H1 (cell line): ENCODE measurements around the gene DAPK2. TPM values are rescaled to one million over a fixed set of nuclear protein-coding genes. Genes with fewer than 3 reads are reported as not detected.

ENCODE experiments used
- CTCF ChIA-PET: fragments of 300-600 bp; sonication (Branson Sonifier 250); formaldehyde crosslinking; loops from one replicate; lab custom pipeline; 2021; ENCODE audit not compliant: partially characterized antibody; lab: Charles Lee
- POLR2A ChIA-PET: fragments of 300-600 bp; sonication (Branson Sonifier 250); formaldehyde crosslinking; loops from one replicate; lab custom pipeline; 2021; ENCODE audit warnings: inconsistent platforms; ENCODE audit not compliant: partially characterized antibody; lab: Charles Lee
- DNase-seq, 2 experiments: peaks; one replicate each; pipeline versions ENCODE4 v3.0.0 to v3.0.0-alpha.2; 2010 to 2022; ENCODE audit warnings: low spot score in 2 of 2, low read depth in 1 of 2, mixed read lengths in 1 of 2
- FAIRE-seq: peaks from 2 replicates; lab custom pipeline; 2011; peaks lifted over from hg19 to GRCh38; lab: Jason Lieb, UNC
- H2AFZ ChIP-seq: 2 replicates; pipeline ENCODE4 v1.8.1; 2012; ENCODE audit warnings: low read length, inconsistent platforms
- H2AK5ac ChIP-seq: 2 replicates; pipeline ENCODE4 v1.6.1; 2013; ENCODE audit warnings: low read depth, low read length
- H2BK120ac ChIP-seq: replicated peaks from 2 replicates; pipeline ENCODE3; 2013; ENCODE audit warnings: low read depth, low read length, inconsistent platforms
- H2BK12ac ChIP-seq: 2 replicates; pipeline ENCODE4 v1.6.1; 2013; ENCODE audit warnings: low read depth, low read length
- H2BK15ac ChIP-seq: 2 replicates; pipeline ENCODE4 v1.6.1; 2013; ENCODE audit warnings: low read length
- H2BK20ac ChIP-seq: 2 replicates; pipeline ENCODE4 v1.6.1; 2013; ENCODE audit warnings: low read length
- H2BK5ac ChIP-seq: 2 replicates; pipeline ENCODE4 v1.6.1; 2013; ENCODE audit warnings: low read depth, low read length
- H3K14ac ChIP-seq: 2 replicates; pipeline ENCODE4 v1.6.1; 2013; ENCODE audit warnings: inconsistent platforms; ENCODE audit not compliant: insufficient read length
- H3K18ac ChIP-seq: 2 replicates; pipeline ENCODE4 v1.6.1; 2013; ENCODE audit warnings: low read length; ENCODE audit errors: extremely low read depth
- H3K23ac ChIP-seq: 2 replicates; pipeline ENCODE4 v1.6.1; 2013; ENCODE audit warnings: inconsistent platforms; ENCODE audit not compliant: insufficient read length
- H3K23me2 ChIP-seq: 2 replicates; pipeline ENCODE4 v1.6.1; 2013; ENCODE audit warnings: low read depth, low read length
- H3K27ac ChIP-seq: 2 replicates; pipeline ENCODE4 v1.6.1; 2011; ENCODE audit warnings: low read depth, low read length, inconsistent platforms
- H3K27me3 ChIP-seq, 4 experiments: replicated peaks in 1 of 4; 1 replicate in 1 of 4; 2 replicates in 3 of 4; pipeline versions ENCODE4 v1.6.1 to v1.8.1; 2011 to 2013; ENCODE audit warnings: low read length in 3 of 4, mild to moderate bottlenecking in 3 of 4, inconsistent platforms in 2 of 4, mixed read lengths in 2 of 4, moderate library complexity in 1 of 4; ENCODE audit not compliant: control insufficient read depth in 3 of 4, insufficient read depth in 3 of 4; ENCODE audit errors: extremely low read depth in 1 of 4
- H3K36me3 ChIP-seq, 4 experiments: 2 replicates each; pipeline versions ENCODE4 v1.6.1 to v1.8.1; 2011 to 2013; ENCODE audit warnings: mild to moderate bottlenecking in 4 of 4, low read length in 3 of 4, moderate library complexity in 2 of 4, control low read depth in 1 of 4, inconsistent platforms in 1 of 4; ENCODE audit not compliant: insufficient read depth in 4 of 4, control insufficient read depth in 2 of 4
- H3K4ac ChIP-seq: replicated peaks from 2 replicates; pipeline ENCODE3; 2013; ENCODE audit warnings: low read length, low read depth, mixed read lengths, inconsistent platforms; ENCODE audit not compliant: insufficient read length
- H3K4me1 ChIP-seq, 4 experiments: replicated peaks in 1 of 4; 1 replicate in 1 of 4; 2 replicates in 3 of 4; pipeline versions ENCODE4 v1.6.1 to v1.8.1; 2011 to 2013; ENCODE audit warnings: low read length in 3 of 4, inconsistent platforms in 2 of 4, mixed read lengths in 1 of 4; ENCODE audit not compliant: insufficient read depth in 4 of 4, control insufficient read depth in 3 of 4
- H3K4me2 ChIP-seq, 2 experiments: 2 replicates each; pipeline versions ENCODE4 v1.6.1 to v1.8.1; 2011 to 2013; ENCODE audit warnings: low read depth in 2 of 2, low read length in 2 of 2, control low read depth in 1 of 2, inconsistent platforms in 1 of 2, mild to moderate bottlenecking in 1 of 2; ENCODE audit not compliant: insufficient read depth in 1 of 2
- H3K4me3 ChIP-seq, 4 experiments: fragments of 200-600, 300-600 bp in 1 of 4; sonication (generic), shearing (Covaris generic), sonication (Bioruptor Twin) in 1 of 4; 2 replicates each; pipeline versions ENCODE4 v1.5.1 to v1.8.1; 2011 to 2016; ENCODE audit warnings: low read length in 4 of 4, low read depth in 3 of 4, control low read depth in 2 of 4, inconsistent platforms in 2 of 4, mild to moderate bottlenecking in 2 of 4, mixed read lengths in 1 of 4, moderate library complexity in 1 of 4; ENCODE audit not compliant: insufficient read depth in 2 of 4; ENCODE audit errors: extremely low read depth in 1 of 4
- H3K56ac ChIP-seq: replicated peaks from 2 replicates; pipeline ENCODE3; 2013; ENCODE audit warnings: low read depth, mild to moderate bottlenecking, mixed read lengths, low read length, inconsistent platforms; ENCODE audit not compliant: insufficient read length
- H3K79me1 ChIP-seq: 2 replicates; pipeline ENCODE4 v1.6.1; 2013; ENCODE audit warnings: low read depth, low read length, control low read depth
- H3K79me2 ChIP-seq, 2 experiments: 2 replicates each; pipeline versions ENCODE4 v1.6.1 to v1.8.1; 2012 to 2013; ENCODE audit warnings: low read length in 2 of 2, mild to moderate bottlenecking in 2 of 2, inconsistent platforms in 1 of 2; ENCODE audit not compliant: insufficient read depth in 2 of 2, control insufficient read depth in 1 of 2
- H3K9ac ChIP-seq, 4 experiments: replicated peaks in 1 of 4; 1 replicate in 1 of 4; 2 replicates in 3 of 4; pipeline versions ENCODE4 v1.6.1 to v1.8.1; 2011 to 2013; ENCODE audit warnings: low read depth in 3 of 4, low read length in 3 of 4, control low read depth in 2 of 4, mild to moderate bottlenecking in 2 of 4, moderate library complexity in 2 of 4, inconsistent platforms in 1 of 4; ENCODE audit errors: extremely low read depth in 1 of 4
- H3K9me3 ChIP-seq, 2 experiments: 2 replicates each; pipeline versions ENCODE4 v1.6.1 to v1.8.1; 2012 to 2013; ENCODE audit warnings: mild to moderate bottlenecking in 2 of 2, moderate library complexity in 2 of 2, control low read depth in 1 of 2, inconsistent platforms in 1 of 2, low read depth in 1 of 2, low read length in 1 of 2, mixed read lengths in 1 of 2; ENCODE audit not compliant: insufficient read depth in 2 of 2
- H4K20me1 ChIP-seq, 2 experiments: replicated peaks in 1 of 2; 2 replicates each; pipeline versions ENCODE3 to v1.8.1; 2011 to 2013; ENCODE audit warnings: inconsistent platforms in 2 of 2, low read length in 2 of 2, mild to moderate bottlenecking in 1 of 2; ENCODE audit not compliant: insufficient read depth in 2 of 2, control insufficient read depth in 1 of 2
- H4K5ac ChIP-seq: 2 replicates; pipeline ENCODE4 v1.6.1; 2013; ENCODE audit warnings: low read length, low read depth, mixed read lengths, inconsistent platforms; ENCODE audit not compliant: insufficient read length
- H4K8ac ChIP-seq: 2 replicates; pipeline ENCODE4 v1.8.0; 2013; ENCODE audit warnings: mild to moderate bottlenecking, moderate library complexity, low read length, inconsistent platforms; ENCODE audit not compliant: insufficient read depth; ENCODE audit errors: extremely low read depth
- H4K91ac ChIP-seq: replicated peaks from 2 replicates; pipeline ENCODE3; 2013; ENCODE audit warnings: low read length, mixed read lengths, inconsistent platforms; ENCODE audit not compliant: insufficient read length
- polyA plus RNA-seq, 7 experiments: library from polyadenylated mRNA; depleted of rRNA in 3 of 7; stranded (reverse) in 5 of 7; unstranded in 2 of 7; fragments of >200 nt in 5 of 7; fragments of 200-250 nt in 2 of 7; gene quantifications; 1 replicate in 5 of 7; 2 replicates in 1 of 7; 4 replicates in 1 of 7; pipeline versions ENCODE4 v1.2.1 to v1.2.3, GENCODE V29; 2011 to 2013; ENCODE audit warnings: missing spikeins in 2 of 7, mixed read lengths in 2 of 7
- total RNA-seq: library from RNA; stranded (reverse); fragmentation: NEBNext Ultra II Directional; extraction: Animal tissue kit (Norgen Biotek cat#: 25700); gene quantifications from 2 replicates; pipeline ENCODE4 v1.2.1, GENCODE V29; 2021
- TF ChIP-seq, protein P1 (sequence below): IDR thresholded peaks from 2 replicates; pipeline ENCODE4 v1.6.1; 2011; ENCODE audit warnings: low read depth, mild to moderate bottlenecking, low read length; ENCODE audit not compliant: insufficient read depth

Gene DAPK2
- total and polyA plus RNA-seq, 2 of the 8 experiments (the other 6 are each of a cell fraction or from before 2014, with no cell fraction given), result 1.8 to 2.9 TPM

DNA sequence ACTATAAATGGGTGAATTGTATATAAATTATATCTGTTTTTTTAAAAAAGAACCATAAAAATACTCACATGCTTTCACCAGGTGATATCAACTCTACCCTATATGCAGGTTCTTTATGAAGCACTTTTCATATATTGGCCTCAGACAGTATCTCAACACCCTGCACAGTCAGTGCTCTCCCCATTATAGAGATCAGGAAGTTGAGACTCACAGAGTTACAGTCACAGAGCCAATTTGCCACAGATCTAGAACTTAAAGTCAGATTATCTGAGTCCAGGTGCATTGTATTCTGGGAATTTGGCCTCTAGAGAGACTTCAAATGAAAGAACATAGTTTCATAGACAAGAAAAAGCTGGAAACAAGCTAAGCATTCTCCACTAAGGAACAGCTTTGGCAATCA is 38.1 kb downstream of the DAPK2 start:
- Histone ChIP-seq H3K27me3 (no peaks in the 10 kb centered on the region), H3K23me2 (no peaks in the 10 kb centered on the region; the same call in 1 of the 2 replicates), H3K27ac (no peak overlapping the region), H3K4me3 (no peak overlapping the region), H3K36me3 (no peaks in the 10 kb centered on the region), H2AK5ac (no peak overlapping the region), H4K91ac (no peak overlapping the region), H3K14ac (no peak overlapping the region), H4K20me1 (no peaks in the 10 kb centered on the region), H2BK5ac (no peak overlapping the region), H3K9me3 (no peaks in the 10 kb centered on the region), H3K4me1 (peaks cover 0 to 4% (median under 1%) of the 10 kb centered on the region in 4 experiments; a peak in 3 of 7 replicates), H2BK15ac (no peak overlapping the region), H3K56ac (no peak overlapping the region), H2BK12ac (no peak overlapping the region), H2BK120ac (no peak overlapping the region), H2AFZ (no peak overlapping the region), H2BK20ac (no peak overlapping the region), H3K23ac (no peak overlapping the region), H4K5ac (no peak overlapping the region), H3K79me1 (no peaks in the 10 kb centered on the region), H3K4me2 (no peak overlapping the region), H3K4ac (no peak overlapping the region), H4K8ac (no peak overlapping the region), H3K18ac (no peak overlapping the region), H3K79me2 (no peaks in the 10 kb centered on the region), H3K9ac (no peak overlapping the region)
- DNase-seq, result no peak
- CTCF ChIA-PET, result interaction anchor here (1.1 to 3.6 kb wide), 4 partner anchors 37 to 92 kb away, joined by 3 to 18 read pairs (median 5); no protein-coding TSS in a partner anchor
- POLR2A ChIA-PET, result interaction anchor here (1.2 kb wide), 1 partner anchor 45 kb away, joined by 3 read pairs; no protein-coding TSS in a partner anchor
- FAIRE-seq, result no peak
- TF ChIP-seq, protein P1, sequence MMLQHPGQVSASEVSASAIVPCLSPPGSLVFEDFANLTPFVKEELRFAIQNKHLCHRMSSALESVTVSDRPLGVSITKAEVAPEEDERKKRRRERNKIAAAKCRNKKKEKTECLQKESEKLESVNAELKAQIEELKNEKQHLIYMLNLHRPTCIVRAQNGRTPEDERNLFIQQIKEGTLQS, result no peak
